ENCODE measurements around the gene FUT8.
"Not testable (repeated sequence)": the region's sequence is repeated elsewhere in the genome, so short reads cannot be mapped to it uniquely, and the experiment has no call there.

Gene FUT8

DNA sequence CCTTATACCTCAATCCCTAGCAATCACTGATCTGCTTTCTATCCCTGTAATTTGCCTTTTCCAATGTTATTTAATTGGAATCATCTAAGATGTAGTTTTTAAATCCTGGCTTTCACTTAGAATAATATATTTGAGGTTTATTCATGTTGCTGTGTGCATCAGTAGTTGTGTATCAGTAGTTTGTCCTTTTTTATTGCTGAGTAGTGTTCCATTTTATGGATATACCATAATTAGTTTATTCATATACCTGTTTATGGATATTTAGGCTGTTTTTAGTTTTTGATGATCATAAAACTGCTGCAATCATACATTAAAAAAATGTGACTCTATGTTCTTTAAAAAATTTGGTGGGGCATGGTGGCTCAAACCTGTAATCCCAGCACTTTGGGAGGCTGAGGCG is 43.7 kb downstream of the FUT8 start:
- no peak for DNase-seq

DNA sequence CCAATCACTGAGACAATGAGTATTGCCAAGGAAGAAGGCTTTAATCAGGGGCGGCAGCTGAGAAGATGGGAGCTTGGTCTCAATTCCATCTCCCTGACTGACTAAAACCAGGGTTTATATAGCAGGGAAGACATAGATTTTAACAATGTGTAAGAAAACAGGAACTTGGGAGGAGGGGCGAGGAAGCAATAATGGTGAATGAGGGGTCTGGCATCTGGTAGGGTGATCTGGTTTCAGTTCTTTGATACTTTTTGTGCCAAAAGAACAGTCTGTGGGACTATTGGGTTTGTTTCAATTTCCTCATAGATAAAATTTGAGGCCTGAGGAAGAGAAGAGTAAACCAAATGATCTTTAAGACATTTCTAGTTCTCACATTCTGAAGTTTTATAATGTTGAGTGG is 49.2 kb downstream of the FUT8 start:
- no peak for DNase-seq

DNA sequence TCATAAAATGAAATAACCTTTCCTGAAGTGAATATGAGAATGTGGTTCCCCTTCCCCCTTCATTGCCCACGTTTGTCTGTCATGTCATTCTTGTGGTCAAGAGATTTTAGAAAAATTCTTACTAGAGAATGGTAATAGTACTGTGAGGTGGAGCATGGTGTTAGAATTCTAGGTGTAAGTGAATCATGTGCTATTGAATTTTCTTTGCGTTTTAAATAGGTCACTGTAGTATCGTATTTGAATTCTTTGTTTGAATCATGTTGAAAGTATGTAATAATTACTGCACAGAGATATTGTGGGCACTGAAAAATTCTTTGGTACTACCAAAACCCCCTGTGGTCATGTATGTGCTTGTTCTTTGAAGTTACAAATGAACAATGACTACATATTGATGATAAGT is 49.9 kb downstream of the FUT8 start:
- DNase-seq: no peak

DNA sequence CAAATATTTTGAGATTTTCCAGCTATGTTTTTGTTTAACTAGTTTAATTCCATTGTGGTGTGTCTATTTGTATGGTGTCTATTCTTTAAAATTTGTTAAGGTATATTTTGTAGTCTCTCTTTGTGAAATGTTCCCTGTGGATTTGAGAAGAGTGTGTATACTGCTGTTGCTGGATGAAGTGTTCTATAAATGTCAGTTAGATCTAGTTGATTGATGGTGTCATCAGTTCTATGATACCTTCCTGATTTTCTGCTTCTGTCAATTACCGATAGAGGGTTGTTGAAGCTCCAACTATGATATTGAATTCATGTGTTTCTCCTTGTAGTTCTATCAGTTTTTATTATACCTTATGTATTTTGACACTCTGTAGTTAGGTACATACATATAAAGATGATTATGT is 53.1 kb downstream of the FUT8 start:
- DNase-seq: no peak

DNA sequence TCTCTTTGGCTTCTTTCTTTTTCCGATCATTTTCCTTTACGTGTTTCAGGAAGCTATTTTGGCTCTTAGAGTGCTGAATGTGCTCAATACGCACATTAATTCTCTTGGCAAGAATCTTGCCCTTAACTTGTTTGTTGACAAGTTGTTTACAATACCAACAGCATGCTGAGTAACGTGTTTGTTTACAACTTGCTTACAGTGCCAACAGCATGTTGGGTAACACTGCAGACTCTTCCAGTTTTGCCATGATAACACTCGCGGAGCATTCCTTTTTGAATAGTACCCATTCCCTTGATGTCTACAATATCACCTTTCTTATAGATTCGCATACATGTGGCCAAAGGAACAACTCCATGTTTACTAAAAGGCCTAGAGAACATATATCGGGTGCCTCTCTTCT is 55.4 kb downstream of the FUT8 start:
- DNase-seq: not testable (repeated sequence)

DNA sequence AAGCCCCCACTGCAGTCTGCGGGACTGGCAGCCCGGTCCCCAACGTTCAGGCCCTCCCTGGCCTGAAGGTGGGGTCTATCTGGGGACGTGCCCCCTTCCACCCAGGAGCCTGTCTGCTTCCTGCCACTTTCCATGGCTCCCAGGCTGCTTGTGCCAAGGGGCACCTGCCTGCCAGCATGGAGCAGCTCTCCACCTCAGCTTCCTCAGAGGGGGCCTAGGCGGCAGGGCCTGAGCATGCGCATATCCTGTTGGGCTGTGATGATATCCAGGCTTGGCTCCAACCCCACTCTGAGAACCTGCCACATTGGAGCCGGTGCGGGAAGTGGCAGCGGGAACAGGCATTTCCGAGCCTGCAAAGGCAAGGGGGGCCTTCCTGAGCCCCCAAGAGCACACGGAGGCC is 57.4 kb downstream of the FUT8 start:
- no peak for DNase-seq

DNA sequence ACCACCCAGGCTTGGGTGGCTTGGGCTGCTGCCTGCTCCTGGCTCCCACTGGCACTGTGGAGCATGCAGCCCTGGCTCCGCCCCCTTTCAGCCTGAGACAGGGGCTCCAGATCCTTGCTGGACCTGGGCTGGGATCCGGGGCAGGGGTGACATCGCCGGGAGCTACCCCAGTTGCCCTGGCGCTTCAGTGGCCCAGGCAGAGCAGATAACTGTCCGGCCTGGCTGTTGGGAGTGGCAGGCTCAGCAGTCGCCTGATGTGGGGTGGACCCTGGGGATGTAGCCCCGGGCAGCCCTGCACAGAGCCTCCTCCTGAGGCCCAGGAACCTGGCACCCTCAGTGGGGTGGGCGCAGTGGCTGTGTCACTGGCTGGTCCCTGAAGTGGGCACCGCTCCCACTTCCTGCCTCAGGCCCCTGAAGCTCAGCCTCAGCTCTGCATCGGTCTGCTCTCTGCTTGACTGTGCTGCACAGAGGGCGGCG is 57.9 kb downstream of the FUT8 start:
- no peak for DNase-seq

DNA sequence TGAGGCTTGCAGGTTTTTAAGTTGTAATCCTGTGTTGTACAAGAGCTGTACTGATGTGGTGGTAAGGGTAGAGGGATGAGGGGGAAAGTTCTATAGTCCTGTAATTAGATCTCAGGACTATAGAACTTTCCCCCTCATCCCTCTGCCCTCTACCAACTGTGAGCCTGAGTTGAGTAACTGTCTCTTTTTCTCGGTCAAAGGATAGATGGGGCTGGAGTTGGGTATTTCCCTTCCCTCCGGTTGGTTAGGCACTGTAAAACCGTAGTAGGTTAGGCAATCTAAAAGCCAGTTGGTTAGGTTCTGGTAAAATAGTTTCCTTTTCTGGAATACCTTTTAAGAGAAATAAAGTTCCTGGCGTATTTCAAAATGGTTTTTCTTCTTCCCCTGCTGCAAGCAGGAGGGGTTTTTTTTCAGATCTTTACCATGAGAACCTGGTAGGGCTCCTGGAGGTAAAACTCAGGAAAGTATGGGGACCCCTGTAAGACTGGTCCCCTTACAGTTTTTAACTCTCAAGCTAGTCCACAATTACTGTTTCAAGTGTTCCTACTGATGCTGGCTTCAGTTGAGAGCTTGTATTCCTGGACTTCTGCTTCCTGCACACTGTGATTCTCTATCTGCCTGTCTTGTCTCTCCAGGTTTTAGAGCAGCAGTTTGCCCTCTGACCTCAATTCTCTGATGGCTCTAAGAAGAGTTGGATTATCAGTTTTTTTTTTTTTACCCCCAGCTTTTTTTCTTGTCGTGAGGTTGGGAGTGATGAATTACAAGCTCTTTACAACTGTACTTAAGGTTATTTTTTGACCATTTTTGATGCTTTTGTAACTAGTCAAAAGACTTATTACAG is 58.7 kb downstream of the FUT8 start:
- DNase-seq: no peak

DNA sequence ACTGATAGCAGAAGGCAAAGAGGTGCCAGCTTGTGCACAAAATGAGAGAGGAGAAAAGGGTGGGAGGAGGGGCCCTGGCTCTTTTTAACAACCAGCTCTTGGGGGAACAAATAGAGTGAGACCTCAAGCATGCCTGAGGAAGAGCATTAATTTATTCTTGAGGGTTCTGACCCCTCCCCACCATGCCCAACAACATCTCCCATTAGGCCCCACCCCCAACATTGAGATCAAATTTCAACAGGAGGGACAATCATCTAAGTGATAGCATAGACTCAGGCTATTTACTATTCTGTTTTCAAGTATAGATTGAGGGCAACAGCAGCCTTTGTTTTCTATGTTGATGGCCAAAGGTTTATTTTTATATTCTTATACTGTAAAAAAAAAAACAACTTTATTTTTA is 59.7 kb downstream of the FUT8 start:
- DNase-seq: no peak

DNA sequence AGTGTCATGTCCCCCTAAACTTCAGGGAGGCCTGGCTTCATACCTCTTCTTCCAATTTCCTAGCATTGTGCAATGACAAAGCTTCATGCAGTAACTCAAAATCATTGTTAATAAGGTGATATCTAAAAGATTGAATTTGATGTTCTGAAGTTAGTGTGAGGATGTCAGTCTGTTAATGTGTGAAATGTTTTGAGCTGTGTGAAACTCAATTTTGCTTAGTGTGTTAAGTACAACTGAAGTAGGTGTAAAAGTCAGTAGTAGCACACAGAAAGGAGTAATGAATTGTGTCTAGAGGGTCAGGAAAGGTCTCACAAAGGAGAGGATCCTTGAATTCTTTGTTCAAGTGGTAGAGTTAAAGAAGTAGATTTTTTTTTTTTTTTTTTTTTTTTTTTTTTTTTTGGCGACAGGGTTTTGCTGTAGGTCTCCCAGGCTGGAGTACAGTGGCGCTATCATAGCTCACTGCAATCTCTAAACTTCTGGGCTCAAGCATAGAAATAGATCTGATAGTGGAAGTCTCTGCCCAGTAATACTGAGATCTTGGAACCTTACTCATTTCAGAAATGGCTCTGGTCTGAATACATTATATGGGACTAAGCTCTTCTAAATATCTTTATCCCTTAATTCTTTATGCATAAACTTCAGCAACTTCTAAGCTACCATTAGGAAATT is 63.9 kb downstream of the FUT8 start:
- no peak for DNase-seq

DNA sequence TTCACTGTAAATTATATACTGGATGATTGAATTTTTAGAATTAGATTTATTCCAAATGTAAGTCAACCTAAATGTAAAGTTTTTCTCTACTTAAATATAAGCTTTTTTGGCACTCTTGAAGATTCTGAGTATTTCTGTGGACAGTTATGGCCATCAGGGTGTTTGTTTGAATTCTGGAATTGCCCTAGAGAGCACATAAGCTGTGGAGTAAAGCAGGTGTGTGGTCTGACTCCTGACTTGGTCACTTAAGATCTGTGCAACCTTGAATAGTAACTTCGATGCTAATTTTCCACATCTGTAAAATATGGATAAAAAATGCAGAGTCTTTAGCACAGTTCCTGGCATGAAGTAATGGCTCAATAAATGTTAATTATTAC is 64.4 kb downstream of the FUT8 start:
- no peak for DNase-seq

DNA sequence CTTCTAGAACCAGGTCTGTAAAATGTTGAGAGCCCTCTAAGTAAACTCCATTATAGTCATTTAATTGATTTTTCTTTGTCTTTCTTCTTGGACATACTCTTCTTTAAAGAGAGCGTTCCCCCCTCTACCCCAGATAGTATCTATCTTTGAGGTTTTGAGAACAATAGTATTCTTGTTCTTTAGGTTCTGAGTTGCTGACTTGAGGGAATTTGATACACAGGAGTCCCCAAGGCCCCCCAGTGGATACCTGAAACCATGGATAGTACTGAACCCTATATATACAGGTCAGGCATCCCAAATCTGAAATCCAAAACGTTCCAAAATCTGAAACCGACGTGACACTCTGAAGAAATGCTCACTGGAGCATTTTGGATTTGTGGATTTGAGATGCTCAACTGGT is 65.5 kb downstream of the FUT8 start:
- DNase-seq: no peak

DNA sequence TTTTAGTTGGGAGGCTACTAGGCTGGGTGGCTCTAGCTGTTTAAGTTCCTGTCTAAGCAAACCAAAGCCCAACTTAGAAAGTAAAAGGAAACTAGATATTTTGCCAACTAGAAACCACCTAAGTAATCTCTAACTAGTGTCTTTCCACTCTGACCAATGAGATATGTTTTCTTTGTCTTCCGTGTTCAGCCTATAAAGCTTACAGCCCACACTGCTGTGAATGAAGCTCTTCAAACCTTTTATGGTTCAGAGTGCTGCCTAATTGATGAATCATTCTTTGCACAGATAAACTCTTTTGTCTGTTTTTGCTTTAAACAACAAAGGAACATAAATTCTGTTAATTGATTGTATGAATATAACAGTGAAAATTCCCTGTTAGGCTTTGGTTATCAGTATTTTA is 66.1 kb downstream of the FUT8 start:
- DNase-seq: peak; percentile 78

DNA sequence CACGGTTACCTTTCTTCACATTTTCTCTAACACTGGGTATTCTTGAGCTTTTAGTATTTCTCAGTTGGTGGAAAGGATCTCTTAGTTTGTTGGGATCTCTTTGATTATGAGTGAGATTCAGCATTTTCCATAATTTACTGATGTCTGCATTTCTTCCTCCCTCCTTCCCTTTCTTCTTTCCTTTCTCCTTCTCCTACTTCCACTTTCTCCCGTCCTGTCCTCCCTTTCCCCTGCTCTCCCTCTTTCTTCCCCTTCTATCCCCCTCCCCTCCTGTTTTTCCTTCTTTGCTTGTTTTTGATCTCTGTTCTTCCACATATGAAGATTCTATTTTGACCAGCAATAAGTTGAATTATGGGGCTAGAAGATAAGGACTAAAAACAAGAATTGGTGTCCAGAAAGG is 66.9 kb downstream of the FUT8 start:
- DNase-seq: no peak

DNA sequence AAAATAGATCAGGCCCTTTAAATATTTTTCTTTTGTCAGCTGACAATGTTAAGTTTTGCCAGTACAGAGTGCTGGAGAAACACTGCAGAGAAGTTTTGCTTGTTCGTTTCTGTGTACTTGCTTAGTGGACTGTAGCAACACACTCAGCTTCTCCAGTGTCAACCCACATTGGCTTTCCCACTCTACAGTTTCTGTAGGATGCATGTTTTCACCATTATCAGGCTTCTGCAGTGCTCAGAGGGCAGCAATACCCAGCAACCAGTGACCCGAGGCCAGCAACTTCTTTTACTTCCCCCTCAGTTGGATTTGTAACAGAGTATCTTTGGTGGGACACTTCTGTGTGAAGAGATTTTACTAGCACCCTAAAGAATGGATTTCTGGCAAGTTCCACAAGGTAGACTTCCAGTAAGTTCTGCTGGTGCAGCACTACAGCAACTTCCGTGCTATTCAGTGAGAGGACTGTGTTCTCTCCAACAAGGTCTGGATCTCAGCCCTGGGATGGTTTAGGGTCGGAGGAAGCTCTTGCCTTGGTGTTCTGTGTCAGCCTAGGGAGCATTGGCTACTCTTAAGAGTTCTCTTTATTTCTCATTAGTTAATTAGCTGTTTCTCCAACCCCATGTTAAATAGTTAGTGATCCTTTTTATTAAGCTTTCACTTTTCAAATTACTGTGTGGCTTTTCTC is 70.4 kb downstream of the FUT8 start:
- no peak for DNase-seq

DNA sequence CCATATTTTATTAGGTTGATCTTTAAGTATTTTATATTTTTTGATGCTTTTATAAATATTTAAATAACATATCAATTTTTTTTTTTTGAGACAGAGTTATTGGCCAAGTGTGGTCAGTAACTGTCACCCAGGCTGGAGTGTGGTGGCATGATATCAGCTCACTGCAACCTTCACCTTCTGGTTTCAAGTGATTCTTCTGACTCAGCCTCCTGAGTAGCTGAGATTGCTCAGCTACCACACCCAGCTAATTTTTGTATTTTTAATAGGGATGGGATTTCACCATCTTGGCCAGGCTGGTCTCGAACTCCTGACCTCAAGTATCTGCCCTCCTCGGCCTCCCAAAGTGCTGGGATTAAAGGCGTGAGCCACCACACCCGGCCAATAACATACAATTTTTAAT is 71.1 kb downstream of the FUT8 start:
- DNase-seq: no peak

DNA sequence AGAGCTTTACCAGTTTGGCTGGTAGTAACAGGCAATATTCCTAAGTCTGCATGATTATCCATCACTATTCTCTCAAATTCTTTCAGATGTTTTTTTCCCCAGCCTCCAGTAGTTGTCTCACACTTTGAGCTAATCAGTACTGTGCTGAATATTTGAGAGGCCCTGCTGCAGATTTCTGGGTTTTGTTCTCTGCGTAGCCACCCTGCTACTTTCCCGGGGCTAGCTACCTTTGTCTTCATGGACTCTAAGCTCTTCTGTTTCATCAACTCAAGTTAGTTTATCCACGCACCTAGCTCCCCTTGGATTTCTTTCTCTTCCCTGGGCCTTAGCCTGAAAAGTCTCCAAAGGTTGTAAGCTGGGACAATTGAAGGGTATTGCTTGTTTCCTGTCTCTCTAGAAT is 73.0 kb downstream of the FUT8 start:
- DNase-seq: no peak

DNA sequence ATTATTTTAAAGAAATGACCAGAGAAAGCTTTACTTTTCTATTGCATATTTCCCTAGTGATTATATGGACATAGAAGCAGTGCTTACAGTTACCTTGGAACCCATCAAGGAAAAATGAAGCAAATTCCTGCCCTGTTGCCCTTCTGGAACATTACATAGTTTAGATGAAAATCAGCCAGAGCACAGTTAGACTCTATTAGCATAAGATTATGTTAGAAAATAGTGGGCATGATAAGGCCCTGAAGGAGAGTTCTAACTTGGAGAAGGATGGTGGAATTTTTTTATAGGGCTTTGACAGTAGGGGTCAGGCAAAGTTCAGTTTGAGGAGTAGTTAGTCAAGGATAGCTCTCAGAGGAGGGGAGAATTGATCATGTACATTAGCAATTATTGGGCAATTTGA is 74.3 kb downstream of the FUT8 start:
- no peak for DNase-seq

DNA sequence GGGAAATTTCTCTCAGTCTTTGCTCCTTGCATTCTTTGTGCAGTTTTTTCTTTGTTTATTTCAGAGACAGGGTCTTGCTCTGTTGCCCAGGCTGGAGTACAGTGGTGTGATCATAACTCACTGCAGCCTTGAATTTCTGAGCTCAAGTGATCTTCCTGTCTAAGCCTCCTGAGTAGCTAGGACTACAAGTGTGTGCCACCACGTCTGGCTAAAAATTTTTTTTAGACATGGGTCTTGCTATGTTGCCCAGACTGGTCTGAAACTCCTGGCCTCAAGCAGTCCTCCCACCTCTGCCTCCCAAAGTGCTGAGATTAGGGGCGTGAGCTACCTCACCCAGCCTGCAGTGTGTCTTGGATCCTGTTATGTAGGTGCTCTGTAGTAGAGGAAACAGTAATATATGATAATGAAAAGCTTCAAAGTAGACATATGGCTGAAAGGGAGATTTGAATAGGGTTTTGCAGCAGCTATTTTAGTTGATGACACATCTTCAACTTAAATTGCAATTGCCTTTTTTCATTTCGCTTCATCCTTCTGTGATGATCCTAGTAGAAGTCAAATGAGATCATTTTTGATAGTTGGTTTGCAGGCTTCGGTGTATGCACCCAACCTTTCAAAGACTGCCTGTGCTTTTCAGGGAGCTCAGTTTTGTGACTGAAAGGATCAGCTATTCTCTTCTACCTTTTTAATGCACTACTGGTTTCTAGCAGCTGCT is 75.4 kb downstream of the FUT8 start:
- no peak for DNase-seq

DNA sequence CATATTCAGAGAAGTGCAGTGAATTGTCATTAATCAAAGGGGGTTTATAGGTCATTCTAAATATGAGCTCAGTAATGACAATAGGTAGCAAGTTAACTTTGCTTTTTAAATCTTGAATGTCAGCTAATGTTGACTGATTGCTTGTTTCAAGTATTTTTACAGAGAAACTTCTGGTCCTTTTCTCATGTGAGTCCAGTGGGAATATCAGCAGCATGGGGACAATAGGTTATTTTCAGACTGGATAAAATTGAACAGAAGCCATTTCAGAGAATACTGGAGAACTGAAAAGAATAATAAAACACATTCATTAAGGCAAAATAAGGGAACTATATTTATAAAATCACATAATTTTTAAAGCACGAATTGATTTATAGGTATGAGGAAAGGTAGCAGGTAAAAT is 78.7 kb downstream of the FUT8 start:
- no peak for DNase-seq

DNA sequence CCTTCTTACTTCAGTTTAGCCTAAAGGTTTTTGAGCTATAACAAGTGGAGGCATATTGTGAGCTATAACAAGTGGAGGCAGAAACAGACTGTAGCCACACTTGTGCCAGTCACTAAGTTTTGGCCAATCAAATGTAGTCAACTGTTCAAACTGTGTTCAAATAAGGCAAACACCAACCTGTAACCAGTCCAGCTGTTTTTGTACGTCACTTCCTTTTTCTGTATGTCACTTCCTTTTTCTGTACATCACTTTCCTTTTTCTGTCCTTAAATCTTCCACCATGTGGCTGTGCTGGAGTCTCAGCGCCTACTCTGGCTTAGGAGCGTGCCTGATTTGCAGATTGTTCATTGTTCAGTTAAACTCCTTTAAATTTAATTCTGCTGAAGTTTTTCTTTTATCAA is 79.7 kb downstream of the FUT8 start:
- no peak for DNase-seq

DNA sequence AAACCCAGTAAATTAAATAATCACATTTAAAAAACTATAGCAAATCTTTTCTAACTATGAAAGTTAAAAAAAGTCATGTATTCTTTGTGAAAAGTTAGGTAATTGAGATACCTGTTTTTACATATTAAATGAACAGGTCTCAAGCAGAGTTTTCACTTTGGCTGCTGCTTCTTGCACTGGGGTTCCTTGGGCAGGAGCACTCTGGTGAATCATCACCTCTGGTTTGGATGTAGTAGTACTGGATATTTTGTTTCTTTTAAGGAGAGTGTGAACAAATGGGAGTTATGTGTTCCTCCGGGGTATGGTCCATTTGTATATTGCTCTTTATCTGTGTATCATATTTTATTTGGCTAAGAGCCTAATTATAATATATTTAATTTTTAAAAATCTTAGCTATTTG is 82.7 kb downstream of the FUT8 start:
- DNase-seq: no peak

DNA sequence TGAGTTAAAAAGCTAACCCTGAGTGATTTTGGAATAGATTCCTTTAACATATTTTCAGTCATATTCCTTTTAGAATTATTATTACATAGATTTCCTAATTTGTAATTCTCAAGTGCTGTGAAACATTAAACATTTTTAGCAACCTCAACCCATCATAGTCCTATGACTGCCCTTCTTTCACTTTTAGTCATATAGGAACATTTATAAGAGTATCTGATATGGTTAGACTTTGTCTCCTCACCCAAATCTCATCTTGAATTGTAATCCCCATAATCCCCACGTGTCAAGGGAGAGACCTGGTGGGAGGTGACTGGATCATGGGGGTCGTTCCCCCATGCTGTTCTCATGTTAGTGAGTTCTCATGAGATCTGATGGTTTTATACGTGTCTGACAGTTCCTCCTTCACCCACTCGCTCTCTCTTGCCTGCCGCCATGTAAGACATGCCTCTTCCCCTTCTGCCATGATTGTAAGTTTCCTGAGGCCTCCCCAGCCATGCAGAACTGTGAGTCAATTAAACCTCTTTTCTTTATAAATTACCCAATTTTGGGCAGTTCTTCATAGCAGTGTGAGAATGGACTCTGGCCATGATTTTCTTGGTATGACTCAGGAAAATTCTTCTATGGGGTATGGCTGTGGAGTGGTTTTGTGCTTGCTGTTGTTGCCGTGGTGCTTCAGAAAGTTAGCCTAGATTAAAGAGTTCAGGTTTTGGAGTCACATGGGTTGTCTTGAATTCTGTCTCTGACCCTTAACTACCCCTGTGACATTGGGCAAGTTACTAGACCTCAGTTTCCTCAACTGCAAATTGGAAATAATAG is 83.9 kb downstream of the FUT8 start:
- no peak for DNase-seq

Data from DMS53 (cell line).